ENCODE results near the gene GABRR2.
A peak's percentile ranks its signal among the peaks of the same experiment; 100 is the strongest.
"Not testable (repeated sequence)": the region's sequence is repeated elsewhere in the genome, so short reads cannot be mapped to it uniquely, and the experiment has no call there.

GABRR2 gene

DNA sequence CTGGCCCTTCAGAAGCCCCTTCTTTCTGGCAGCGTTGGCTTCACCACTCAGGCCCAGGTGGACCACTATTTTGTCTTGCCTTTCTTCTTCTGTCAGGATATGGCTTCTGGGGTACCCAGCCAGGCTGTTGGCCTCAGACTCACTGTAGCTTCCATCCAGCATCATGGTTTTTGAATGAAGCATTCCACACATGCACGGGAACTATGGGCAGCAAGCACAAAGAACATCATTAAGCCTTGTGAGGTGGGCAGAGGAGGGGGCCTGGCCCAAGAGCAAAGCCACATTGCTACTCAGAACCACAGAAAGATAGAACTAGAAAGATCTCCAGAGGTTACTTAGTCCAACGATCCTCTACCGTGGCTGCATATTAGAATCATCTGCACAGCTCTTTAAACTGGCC, 57.3 kb downstream of the GABRR2 start:
- no peak for DNase-seq (ENCODE audit: low read depth)

DNA sequence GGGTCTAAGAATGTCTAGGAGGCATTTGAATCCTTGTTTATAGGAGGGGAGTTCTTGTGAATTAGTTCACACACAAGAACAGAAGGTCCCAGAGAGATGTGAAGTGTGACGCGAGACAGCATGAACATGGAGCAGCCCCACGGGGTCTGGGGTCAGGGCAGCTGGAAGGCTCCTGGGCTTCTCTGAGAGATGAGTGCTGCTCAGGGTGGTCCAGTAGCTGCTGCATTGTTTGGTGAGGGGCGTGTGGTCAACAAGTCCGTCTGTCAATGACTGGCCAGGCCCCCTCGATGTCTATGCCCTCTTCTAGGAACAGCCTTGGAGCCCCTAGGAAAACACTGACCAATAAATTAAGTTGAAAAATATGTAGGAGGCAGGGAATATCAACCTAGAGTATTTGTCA, 57.8 kb downstream of the GABRR2 start:
- DNase-seq (ENCODE audit: low read depth) = no peak

DNA sequence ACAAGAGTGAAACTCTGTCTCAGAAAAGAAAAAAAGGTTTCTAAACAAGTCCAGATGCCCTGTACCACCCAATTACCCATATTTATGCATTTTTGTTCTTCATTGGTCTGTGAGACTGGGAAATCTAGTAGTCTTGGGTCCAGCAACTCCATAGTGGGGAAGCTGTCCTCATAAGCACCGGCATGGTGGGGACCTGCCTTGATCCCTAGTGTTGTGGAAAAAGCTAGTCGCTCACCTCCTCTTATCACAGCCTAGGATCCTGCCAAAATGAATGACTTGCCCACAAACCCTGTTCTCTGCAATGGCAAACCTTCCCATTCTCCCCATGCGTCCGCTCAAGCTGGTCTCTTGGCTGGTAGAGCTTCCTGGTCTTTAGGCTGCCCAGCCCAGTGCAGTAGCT, 59.7 kb downstream of the GABRR2 start:
- DNase-seq (ENCODE audit: low read depth) = no peak

DNA sequence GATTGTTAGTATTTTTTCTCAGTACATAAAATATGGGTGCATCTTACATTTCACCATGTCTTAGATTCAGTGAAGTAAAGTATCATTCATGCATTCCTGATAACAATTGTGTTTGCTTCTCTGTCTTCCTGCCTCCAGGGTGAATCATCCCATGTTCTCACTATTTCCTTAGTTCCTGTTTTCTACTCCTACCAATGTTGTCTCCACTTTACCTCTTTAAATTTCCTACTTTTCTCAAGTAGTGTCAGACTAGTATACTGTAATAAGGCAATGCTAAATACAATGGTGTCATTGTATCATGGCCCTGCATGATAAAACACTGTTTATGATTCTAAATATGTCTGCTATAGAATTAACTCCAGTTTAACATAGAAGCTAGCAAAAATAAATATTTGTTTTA, 60.5 kb downstream of the GABRR2 start:
- DNase-seq (ENCODE audit: low read depth) = peak; percentile 8

DNA sequence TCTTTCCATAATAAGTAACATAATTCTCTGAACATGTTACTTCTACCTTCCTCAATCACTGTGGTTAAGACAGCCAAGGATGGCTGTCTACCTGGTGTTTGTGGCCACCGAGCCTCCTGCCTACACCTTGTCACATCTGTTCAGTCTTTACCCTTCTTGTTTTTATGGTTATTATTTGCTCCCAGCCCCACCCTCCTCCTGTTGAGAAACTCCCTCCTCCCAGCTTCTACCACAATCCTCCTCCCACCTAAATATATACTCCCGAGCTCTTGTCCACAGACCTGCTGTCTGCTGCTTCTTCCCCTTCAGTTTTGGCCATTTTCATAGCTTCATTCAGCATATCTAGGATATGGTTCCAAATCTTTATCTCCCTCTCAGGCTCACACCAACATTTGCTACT, 62.2 kb downstream of the GABRR2 start:
- DNase-seq (ENCODE audit: low read depth) = no peak

DNA sequence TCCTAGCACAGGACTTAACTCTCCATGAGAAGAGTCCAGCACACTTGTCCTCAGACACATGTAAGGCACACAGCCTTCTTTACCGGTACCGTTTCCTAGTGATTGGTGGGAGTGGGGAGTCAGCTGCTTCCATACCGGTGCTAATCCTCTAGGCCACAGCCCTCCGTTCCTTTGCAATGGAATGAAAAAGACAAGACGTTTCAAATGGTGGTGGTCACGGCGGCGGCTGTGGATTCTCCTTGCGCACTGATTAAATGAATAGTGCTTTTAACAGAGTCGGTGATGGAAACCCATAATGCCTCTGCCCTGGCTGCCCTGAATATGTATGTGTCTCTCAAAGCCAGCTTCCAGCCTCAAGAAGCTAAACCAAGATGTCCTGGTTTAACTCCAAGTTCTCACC, 63.1 kb downstream of the GABRR2 start:
- no peak for DNase-seq (ENCODE audit: low read depth)

DNA sequence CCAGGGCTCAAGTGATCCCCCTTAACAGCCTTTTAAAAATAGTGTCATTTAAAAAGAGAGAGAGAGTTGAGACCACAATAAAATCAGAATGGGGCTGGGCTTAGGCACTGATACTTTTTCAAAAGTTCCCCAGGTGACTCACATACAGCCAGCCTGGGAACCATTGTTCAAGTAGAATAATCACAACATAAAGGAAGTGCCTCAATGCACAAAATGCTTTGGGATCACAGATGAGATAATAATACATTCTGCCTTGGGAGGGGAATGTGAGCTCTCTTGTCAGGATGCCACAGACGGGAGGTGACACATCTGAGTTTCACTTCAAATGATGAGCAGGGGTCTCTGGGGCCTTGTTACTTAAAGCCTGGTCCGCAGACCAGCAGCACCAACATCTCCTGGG, 63.9 kb downstream of the GABRR2 start:
- DNase-seq (ENCODE audit: low read depth) = no peak

DNA sequence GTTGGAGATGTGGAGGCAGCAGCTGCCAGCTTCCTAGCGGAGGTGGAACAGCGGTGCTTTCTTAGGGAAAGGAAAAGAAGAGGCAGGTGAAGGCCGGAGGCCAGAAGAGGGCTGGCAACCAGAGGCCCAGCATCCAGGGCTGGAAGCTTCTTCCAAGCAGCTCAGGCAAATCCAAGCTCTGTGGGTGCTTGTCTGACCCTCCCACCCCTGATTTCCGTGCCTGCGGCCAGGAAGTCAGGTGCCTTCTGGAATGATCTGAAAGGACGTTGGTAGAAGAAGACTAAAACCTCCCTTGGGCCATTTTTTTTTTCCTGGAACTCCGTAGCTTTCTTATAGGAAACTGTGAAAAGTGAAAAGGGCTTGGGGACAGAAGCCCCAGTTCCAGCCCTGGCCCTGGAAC, 64.9 kb downstream of the GABRR2 start:
- DNase-seq (ENCODE audit: low read depth) = no peak

DNA sequence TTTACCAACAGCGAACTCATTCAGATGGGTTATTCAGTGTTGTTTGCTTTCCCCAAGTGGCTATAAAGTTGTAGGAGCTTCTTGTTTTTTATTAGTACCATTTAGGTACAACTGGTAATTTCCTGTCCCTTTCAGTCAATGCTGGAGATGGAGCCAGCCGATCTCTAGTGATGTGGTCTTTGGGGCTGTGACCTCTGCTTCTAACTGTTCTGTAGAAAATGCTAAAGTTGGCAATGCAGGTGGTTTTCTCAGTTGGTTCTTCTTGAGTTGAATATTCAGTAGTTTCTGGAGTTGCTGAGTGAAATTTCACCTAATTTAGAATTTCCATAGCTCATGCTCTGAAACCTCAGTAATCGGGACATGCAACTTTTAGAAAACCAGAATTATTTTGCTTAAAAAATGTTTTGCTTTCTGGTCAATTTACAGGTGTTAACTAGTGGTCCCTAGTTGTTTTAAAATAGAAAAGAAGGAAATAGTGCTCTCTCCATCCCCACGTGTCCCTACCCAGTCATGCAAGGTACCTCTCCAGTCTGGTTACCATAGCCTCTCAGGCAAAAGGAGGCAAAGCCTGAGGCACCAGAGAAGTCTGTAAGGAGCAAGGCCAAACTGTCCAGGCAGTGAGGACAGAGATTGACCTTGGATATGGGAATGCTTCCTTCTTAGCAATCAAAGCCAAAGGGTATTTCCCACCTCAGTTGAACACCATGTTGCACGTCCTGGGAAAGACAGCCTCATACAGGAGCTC, 70.7 kb downstream of the GABRR2 start:
- DNase-seq (ENCODE audit: low read depth) = no peak

DNA sequence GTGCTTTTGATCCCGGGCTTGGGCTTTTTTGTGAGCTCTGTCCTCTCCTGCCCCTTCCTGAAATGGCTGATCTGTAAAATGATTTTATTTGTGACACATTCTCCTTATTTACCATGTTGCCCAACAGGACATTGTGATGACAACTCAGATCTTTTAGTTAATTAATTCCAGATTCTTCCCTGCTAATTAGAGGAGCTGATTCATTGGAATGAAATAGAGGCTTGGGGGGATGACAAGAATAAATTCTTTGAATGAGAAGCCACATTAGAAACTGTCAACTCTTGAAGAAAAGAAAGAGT, 71.8 kb downstream of the GABRR2 start:
- DNase-seq (ENCODE audit: low read depth) = no peak

DNA sequence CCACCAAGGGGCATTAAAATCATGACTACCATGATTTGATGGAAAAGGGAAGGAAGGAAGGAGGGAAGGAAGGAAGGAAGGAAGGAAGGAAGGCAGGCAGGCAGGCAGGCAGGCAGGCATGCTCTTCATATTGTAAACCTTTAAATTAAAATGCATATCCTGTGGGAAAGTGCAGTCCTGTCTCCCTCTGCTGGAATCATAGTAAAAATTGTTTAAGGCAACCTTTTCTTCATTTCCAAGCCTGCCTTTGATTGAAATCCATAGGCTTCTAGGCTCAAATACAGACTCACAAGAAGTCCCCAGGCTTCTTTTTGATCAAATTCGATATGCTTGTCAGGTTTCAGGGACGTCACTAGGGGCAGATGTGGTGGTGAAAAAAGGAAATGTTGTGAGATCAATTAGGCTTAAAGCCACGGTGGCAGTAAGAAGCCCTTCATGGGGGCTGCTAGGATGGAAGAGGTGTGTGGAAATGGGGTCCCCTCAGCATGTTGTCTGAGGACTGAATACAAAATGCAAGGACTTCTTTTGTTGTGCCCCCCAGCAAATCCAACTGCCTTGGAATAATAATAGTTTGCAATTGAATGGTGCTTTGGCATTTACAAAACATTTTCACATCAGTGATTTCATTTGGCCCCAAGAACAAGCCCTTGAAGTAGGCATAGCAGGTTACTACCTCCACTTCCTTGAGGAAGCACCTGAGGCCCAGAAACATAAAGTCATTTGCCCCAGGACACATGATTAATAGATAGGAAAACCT, 72.3 kb downstream of the GABRR2 start:
- peak; percentile 69 for DNase-seq (ENCODE audit: low read depth)

DNA sequence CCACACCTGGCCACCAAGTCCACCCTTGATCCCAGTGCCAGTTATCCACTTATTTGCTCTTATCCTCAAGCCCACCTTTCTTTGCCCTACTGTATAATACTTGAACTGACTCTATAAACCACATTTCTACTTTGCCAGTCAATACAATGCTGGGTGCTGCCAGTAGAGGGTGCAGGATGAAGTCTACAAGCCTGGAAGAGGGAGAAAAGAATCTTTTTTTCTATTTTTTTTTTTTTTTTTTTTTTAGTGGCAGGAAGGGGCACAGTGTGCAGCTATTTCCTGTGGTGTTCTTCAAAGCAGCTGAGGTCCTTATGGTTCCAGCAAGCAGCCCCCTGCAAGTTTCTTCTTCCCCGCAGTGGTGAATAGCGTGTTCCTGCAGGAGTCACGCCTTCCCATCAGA, 75.8 kb downstream of the GABRR2 start:
- peak; percentile 33 for DNase-seq (ENCODE audit: low read depth)

DNA sequence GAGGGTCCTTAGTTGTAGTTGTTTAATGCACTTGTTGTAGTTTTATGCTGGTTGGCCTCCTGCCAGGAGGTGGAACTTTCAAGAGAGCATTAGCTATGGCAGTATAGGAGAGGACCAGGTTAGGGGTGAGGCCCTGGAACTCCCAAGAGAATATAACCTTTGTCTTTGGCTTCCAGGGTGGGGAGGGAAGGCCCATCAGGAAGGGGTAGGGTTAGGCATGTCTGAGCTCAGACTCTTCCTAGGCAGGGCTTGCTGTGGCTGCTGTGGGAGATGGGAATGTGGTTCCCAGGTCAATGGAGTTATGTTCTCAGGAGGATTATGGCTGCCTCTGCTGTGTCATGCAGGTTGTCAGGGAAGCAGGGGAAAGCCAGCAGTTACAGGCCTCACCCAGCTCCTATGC, 77.9 kb downstream of the GABRR2 start:
- DNase-seq (ENCODE audit: low read depth) = no peak

DNA sequence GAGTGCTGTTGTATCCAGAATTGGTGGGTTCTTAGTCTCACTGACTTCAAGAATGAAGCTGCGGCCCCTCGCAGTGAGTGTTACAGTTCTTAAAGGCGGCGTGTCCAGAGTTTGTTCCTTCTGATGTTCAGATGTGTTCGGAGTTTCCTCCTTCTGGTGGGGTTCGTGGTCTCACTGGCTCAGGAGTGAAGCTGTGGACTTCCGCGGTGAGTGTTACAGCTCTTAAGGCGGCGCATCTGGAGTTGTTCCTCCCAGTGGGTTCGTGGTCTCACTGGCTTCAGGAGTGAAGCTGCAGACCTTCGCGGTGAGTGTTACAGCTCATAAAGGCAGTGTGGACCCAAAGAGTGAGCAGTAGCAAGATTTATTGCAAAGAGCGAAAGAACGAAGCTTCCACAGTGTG, 81.5 kb downstream of the GABRR2 start:
- DNase-seq (ENCODE audit: low read depth) = not testable (repeated sequence)

DNA sequence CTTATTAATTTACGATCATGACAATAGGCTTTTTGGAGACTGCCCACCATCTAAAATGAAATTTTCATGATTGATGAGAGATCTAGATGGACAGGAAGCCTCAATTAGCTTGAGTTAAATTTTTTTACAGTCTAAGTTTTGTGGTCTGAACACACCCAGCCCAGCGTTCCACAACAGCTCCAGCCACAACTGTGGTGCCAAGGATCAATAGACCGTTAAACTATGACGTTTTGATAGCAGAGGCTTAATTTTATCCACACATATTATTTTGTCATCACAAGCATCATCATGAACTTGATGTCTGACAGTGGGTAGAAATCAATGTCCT, 92.4 kb downstream of the GABRR2 start:
- DNase-seq (ENCODE audit: low read depth) = no peak

DNA sequence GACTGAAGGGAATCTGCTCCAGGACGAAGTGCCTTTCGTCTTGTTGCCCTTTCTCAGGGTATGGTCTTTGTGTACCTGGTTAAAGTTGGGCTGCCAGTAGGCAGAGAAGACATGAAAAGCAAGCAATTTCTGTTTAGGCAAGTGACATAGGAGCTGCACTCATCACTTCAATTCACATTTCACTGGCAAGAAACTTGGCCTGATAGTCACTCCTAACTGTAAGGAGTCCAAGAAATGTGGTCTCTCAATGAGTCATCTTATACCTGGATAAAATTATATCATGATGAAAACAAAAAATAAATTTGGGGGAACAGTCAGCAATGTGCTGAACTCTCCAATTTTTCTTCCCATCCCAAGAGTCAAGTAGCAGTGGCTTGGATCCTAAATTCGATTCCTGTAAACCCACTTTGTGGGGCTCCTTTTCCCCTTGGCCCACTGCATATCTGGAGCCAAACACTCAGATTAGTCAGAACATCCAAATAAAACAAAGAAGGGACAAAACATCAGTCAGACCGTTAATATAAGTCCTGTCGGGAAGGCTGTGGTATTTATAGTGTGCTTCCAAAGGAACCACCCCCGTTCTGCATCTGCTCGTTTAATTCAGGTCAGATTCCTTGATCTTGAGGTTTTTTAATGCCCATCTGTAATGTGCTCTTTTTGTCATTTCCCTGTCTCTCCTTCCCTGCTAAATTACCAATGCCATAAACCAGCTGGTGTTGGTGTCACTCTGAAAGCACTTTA, 93.0 kb downstream of the GABRR2 start:
- DNase-seq (ENCODE audit: low read depth) = no peak

DNA sequence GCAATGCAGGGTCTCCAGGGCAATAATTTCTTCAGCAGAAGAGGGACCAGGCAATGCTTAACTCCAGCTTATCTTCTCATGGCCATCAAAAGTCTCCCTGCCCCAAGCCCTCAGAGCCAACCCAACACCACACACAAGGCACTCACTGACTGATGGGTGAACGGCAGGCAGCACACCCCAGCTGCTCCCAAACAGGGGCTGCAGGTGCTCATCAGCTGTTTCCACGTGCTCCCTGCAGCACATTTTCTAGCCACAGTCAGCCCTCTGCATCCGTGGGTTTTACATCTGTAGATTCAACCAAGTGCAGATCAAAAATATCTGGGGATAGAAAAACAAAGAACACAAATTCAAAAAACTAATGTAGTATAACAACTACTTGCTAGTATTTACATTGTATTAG, 94.0 kb downstream of the GABRR2 start:
- DNase-seq (ENCODE audit: low read depth) = no peak

DNA sequence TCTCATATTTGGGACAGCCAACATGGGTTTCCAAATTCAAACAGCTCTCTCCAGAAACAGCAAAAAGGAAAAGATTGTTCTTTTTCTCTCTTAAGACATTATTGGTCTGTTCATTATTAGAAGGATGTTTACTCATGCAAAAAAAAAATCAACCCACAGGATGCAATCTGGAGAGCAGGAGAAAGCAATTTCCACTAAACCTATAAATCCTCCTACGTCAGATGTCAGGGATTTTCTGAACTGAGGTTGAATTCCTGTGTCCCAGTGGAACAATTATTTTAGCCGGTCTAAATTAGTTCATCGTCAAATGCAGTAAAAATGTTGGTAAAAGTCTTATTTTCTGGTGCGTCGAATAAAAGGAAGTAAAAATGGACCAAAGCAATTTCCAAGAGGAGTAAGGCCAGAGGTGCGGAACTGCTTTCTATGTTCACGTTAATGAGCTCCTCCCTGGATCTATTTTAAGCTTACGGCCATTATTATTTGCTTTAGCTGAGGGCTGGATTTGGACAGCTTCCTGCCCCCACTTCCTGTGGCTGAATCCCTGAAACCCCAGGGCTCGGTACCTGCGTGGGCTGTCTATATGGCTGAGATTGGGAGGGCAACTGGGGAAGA, 97.7 kb downstream of the GABRR2 start, which contains the start of gene GABRR1:
Gene GABRR1 (minus strand): TSS at position 60 of the 612 bp plus-strand sequence. CDS start 36 bp downstream, at position 24.
- DNase-seq (ENCODE audit: low read depth) = no peak

DNA sequence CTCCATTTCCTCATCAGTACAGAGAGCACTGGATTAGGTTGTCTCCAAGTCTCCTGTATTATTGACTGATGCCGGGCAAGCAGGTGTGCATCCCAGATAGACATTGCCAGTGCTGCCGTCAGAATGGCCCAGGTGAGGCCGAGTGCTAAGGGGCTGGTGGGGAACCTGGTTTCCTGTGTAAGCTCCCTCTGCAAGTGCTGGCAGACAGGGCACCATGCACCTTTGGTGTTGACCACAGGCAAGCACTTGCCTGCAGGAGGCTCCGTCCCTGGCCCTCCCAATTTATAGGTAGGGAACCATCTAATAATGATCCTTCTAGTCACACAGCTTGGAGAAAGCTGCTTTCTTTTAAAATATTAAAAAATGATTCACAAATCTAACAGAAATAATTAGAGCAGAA, 98.7 kb downstream of the GABRR2 start:
- DNase-seq (ENCODE audit: low read depth) = no peak

DNA sequence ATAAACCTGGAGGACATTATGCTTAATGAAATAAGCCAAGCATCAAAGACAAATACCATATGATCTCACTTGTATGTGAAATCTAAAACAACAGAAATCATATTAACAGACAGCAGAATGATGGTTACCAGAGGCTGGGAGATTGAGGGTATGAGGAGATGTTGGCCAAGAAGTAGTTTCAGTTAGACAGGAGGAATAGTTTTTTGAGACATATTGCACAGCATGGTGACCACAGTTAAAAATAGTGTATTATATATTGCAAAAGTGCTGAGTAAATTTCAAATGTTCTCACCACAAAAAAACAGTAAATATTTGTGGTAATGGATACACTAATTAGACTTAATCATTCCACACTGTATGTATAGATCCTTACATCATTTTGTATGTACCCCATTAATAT, 99.7 kb downstream of the GABRR2 start:
- no peak for DNase-seq (ENCODE audit: low read depth)

DNA sequence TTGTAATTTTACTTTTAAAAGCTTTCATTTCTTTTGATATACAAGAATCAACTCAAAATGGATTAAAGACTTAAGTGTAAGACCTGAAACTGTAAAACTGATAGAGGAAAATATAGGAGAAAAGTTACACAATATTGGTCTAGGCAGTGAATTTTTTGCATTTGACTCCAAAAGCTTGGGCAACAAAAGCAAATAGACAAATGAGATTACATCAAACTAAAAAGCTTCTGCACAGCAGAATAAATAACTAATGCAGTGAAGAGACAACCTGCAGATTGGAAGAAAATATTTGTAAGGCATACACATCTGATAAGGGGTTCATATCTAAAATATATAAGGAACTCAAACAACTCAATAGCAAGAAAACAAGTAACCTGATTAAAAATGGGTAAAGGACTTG, 100.9 kb downstream of the GABRR2 start:
- DNase-seq (ENCODE audit: low read depth) = no peak

DNA sequence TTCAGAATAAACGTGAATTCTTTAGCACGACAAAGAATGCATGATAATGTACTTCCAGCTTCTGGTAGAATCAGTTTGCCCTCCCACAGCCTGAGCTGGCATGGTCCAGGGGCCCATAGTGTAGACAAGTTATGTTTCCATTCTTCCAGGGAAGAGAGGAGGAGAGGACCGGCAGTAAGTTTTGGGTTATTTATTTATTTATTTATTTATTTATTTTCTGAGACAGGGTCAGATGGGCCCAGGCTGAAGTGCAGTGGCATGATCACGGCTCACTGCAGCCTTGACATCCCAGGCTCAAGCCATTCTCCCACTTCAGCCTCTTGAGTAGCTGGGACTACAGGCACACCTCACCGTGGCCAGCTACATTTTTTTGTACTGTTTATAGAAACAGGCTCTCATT, 102.6 kb downstream of the GABRR2 start:
- no peak for DNase-seq (ENCODE audit: low read depth)

DNA sequence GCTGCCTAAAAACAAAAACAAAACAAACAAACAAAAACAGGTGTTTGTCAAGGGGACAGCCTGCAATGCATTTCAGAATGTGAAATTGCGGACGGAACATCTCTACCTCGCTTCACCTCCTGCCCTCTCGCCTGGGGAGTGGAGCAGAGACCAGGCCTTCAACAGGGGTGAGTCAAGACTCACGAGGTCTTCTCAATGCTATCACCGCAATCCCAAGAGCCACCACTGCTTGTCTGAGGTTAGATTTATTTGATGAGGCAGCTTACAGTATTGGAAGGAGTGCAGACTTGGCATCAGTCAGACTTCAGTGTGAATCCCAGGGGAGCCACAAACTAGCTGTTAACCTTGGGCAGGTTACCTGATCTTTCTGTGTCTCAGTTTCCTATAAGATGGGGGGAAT, 105.6 kb downstream of the GABRR2 start:
- DNase-seq (ENCODE audit: low read depth) = peak; percentile 7

Measured in ELR (cell line).